Measurements from ENCODE around the gene PARK7.

The PARK7 gene

DNA sequence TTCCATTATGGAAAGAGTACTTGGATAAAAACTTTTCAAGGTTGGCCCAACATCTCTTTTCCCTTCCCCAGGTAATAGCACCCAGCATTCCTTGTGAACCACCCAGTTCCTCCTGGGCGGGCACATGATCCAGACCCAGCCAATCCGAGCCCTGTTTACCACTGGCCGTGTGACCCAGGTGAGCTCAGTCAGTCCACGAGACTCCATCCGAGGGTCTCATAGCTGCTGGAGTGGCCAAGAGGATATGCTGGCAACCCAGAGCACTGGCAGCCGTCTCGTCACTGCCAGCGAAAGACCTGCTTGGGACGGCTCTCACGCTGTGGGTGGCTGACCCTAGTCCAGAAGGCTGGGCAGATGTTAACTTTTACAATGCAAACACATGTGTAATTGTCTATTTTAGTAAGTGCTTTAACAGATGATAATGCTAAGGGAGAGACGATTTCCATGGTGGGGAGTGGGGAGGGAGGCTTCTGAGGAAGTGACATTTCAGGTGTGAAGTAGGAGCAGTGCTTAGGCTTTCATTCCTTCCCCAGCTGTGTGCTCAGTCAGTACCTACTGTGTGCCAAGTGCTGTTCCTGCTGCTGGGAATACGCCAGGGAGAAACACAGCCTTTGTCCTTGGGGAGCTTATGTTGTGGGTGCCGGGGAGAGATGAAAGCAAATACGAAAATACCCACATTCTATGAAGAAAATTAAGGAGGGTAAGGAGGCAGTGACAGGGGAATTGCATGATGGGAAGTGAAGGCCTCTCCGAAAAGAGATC is 24.5 kb downstream of the PARK7 start:
- no peak for DNase-seq

GRCh38 chr1:7987528-7987927 is 26.0 kb downstream of the PARK7 start:
- no peak for DNase-seq

- DNase-seq: no peak
Measured at GRCh38 chr1:7988576-7988975, 27.1 kb downstream of the PARK7 start.

DNA sequence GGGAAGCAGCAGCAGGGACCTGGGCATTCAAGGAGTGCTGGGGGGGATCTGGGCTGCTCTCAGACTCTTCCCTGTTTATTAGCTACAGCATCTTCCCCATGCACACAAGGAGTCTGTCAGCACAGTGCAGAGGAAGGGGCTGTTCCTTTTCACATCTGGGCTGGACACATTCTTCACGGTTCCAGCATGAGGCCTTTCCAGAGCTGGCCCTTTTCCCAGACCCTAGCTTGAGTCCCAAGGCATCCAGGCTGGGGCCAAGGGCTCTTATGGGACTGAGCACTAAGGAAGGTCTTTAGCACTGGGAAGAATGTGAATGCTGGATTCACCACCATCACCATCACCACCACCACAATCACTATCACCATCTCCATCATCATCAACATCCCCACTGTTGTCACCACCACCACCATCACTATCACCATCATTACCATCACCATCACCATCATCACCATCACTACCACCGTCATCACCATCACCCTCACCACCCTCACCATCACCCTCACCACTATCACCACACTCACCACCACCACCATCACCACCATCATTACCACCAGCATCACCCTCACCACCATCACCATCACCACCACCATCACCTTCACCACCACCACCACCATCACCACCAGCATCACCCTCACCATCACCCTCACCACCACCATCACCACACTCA is 28.4 kb downstream of the PARK7 start:
- DNase-seq: no peak

DNA sequence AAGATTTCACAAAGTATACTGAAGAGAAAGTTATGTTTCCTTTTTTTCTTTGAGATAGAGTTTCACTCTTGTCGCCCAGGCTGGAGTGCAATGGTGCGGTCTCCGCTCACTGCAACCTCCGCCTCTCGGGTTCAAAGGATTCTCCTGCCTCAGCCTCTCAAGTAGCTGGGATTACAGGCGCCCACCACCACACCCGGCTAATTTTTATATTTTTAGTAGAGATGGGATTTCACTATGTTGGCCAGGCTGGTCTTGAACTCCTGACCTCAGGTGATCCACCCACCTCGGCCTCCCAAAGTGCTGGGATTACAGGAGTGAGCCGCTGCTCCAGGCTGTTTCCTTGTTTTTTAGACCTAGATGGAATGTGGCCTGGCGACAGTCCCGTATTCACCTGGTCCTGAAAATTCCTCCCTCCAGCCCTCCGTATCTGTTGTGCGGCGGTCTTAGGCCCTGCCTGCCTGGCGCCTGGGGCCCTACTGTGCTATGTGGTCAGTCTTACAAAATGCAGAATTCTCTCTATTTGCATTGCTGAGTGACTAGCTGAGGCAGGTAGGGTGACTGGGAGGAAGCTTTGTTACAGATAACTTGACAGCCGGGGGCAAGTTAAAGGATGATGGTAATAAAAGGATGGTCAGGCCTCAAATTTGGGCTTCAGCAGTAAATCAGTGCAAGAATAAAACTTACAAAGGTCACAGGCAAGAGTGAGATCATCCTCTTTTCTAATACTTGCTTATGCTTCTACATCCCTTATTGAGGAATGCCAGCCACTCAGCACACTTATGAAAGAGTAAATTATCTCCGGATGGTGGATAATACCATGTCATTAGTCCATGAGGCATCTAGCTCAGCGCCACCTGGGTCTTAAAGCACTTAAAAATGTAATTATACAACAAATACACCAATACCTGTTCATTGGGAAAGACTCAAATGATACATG is 30.3 kb downstream of the PARK7 start:
- DNase-seq: no peak

GRCh38 chr1:7992885-7993284 is 31.4 kb downstream of the PARK7 start:
- no peak for DNase-seq

GRCh38 chr1:7993593-7994479 is 32.3 kb downstream of the PARK7 start:
- no peak for DNase-seq

- DNase-seq: no peak
Measured at GRCh38 chr1:7994827-7995226, 33.3 kb downstream of the PARK7 start.

DNA sequence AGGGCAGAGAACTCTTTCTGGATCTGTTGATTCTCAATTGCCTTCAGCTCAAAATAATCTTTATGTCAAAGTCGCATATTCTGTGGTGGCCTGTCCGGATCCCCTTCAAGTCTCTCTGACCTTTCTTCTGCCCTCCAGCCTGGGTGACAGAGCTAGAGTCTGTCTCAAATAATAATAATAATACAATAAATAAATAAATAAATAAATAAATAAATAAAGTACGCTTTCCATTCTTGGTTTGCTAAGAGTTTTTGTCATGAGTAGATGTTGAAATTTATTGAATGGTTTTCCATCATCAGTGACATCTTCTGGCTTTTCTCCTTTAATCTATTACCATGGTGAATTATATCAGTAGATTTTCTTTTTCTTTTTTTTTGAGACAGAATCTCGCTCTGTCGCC is 33.9 kb downstream of the PARK7 start:
- no peak for DNase-seq

DNA sequence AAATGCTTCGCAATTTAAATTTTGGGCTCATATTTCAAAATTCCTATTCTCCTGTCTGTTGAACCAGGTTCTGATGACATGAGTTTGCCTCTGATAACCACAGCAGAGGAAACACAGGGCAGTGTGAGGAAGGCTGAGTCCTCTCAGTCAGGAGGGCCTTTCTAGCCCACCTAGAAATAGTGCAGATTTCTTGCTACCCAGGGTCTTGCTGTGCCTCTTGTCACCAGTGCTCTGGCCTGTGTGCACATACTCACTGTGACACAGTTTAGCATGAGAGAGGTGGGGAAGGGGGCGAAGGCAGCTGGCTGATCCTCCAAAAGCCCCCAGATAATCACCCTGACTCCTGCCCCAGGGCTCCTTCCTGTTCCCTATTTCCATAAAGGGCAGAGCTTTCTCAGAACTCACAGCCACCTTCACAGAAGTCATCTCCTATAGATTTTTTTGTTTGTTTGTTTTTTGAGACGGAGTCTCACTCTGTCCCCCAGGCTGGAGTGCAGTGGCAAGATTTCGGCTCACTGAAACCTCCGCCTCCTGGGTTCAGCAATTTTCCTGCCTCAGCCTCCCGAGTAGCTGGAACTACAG is 40.9 kb downstream of the PARK7 start:
- peak; percentile 49 for DNase-seq

- DNase-seq: no peak
Measured at GRCh38 chr1:8002921-8003320, 41.4 kb downstream of the PARK7 start.

- DNase-seq: no peak
Measured at GRCh38 chr1:8003438-8004112, 42.1 kb downstream of the PARK7 start.

GRCh38 chr1:8004113-8004802 is 42.7 kb downstream of the PARK7 start:
- no peak for DNase-seq

- DNase-seq: peak; percentile 77
Measured at GRCh38 chr1:8004803-8005573, 43.5 kb downstream of the PARK7 start.

- no peak for DNase-seq
Measured at GRCh38 chr1:8006037-8006963, 44.8 kb downstream of the PARK7 start.

- no peak for DNase-seq
Measured at GRCh38 chr1:8009043-8010002, 47.8 kb downstream of the PARK7 start.

DNA sequence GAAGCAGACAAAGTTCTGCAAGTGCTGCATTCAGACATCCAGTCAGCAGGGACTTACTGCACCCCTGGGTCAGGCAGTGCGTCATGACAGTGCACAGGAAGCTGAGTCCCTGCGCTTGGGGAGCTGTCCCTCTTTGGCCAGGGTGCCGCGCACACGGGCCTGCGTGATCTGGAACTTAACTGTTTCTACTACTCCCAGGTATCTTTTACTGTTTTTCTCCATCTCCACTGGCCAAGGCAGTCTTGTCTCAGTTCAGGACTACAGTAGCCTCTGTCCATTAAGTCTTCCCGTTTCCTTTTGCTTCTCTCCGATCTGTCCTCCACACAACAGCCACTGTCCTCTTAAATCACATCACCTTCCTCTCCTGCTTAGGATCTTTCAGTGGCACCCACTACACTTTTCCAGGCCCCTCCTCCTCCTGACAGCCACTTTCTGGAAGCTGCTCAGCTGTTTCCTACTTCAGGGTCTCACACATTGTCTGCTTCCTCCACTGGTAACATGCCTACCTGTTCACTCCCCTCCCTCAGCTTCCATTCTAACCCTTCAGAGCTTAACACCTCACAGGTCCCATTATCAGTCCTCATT is 48.7 kb downstream of the PARK7 start:
- DNase-seq: no peak

All from OCI-M1 (cell line).